Pancreas (tissue), 10 donors: ENCODE measurements around the gene PRKCH. TPM values are rescaled to one million over a fixed set of nuclear protein-coding genes. Genes with fewer than 3 reads are reported as not detected.

Source experiments
- ATAC-seq, 4 donors: fragments of 200-7000 bp; cut with Tn5 transposase; one replicate each; pipeline versions ENCODE4 v1.8.0 to v1.9.1; 2020; ENCODE audit warnings: mild to moderate bottlenecking in 4 of 4, moderate library complexity in 4 of 4
- DNase-seq, 6 donors: peaks; one replicate each; pipeline ENCODE4 v3.0.0-alpha.2; 2020
- FAIRE-seq: peaks from 2 replicates; lab custom pipeline; 2012; peaks lifted over from hg19 to GRCh38; lab: Jason Lieb, UNC
- H3K27ac ChIP-seq, 4 donors: fragments of 200-600 bp; sonication (generic); 1 replicate in 3 of 4; 2 replicates in 1 of 4; pipeline versions ENCODE4 v1.5.0 to v1.8.0; 2020
- H3K27me3 ChIP-seq, 4 donors: fragments of 200-600 bp; one replicate each; pipeline ENCODE4 v1.8.0; 2021
- H3K36me3 ChIP-seq, 3 donors: fragments of 200-600 bp; sonication (generic) in 1 of 3; one replicate each; pipeline versions ENCODE4 v1.5.0 to v1.8.0; 2020 to 2021
- H3K4me1 ChIP-seq, 3 donors: fragments of 200-600 bp; one replicate each; pipeline ENCODE4 v1.8.0; 2021
- H3K4me3 ChIP-seq, 4 donors: fragments of 200-600 bp; sonication (generic) in 2 of 4; one replicate each; pipeline versions ENCODE4 v1.5.0 to v1.8.0; 2020 to 2021
- H3K9me3 ChIP-seq, 4 donors: fragments of 200-600 bp; one replicate each; pipeline ENCODE4 v1.8.0; 2021
- CTCF ChIP-seq, 4 donors: fragments of 200-600 bp; sonication (generic) in 3 of 4; IDR thresholded peaks; one replicate each; pipeline versions ENCODE4 v1.5.0 to v1.8.0; 2021; ENCODE audit warnings: antibody characterized with exemption in 4 of 4
- whole genome bisulfite sequencing, 2 donors: extraction: QIAGEN DNeasy Blood & Tissue Kit; methylation state at CpG; one replicate each; pipeline ENCODE4 v1.1.7; 2013; 5-methylcytosine and 5-hydroxymethylcytosine counted together
- intact Hi-C, 3 donors: fragments of 100-400 bp; cut with DNase I; formaldehyde crosslinking; loops; one replicate each; pipeline versions ENCODE4 v1.11.1 to v1.14.2; 2022
- polyA plus RNA-seq, 2 donors: library from polyadenylated mRNA; stranded (reverse); fragments of 200-250 nt; gene quantifications; one replicate each; pipeline ENCODE4 v1.2.3, GENCODE V29; 2013
- total RNA-seq, 6 donors: library from RNA; stranded (reverse); fragmentation: NEBNext Ultra II Directional in 4 of 6; extraction: Animal tissue kit (Norgen Biotek cat#: 25700) in 4 of 6; gene quantifications; one replicate each; pipeline versions ENCODE4 v1.2.1 to v1.2.4, GENCODE V29; 2021 to 2023
- donor health status: healthy with polysubstance abuse.
- donor health status: DM: no; HTN: no; CAD: no; lungs with moderate emphysema.
- donor health status: DM: no; HTN: no; CAD: no.
- donor health status: control.
- donor health status: control.
- donor health status: Bipolar disorder and iron deficiency.
- donor health status: DM: yes; HTN: yes; CAD: no.
- donor health status: DM: no; HTN: no; CAD: no.
- donor health status: DM: no; HTN: no; CAD: no.
- donor health status: DM: yes; HTN: yes; CAD: no.

The PRKCH gene
- total and polyA plus RNA-seq, 8 donors, result 3.6 to 16.9 (median 8.9) TPM

DNA sequence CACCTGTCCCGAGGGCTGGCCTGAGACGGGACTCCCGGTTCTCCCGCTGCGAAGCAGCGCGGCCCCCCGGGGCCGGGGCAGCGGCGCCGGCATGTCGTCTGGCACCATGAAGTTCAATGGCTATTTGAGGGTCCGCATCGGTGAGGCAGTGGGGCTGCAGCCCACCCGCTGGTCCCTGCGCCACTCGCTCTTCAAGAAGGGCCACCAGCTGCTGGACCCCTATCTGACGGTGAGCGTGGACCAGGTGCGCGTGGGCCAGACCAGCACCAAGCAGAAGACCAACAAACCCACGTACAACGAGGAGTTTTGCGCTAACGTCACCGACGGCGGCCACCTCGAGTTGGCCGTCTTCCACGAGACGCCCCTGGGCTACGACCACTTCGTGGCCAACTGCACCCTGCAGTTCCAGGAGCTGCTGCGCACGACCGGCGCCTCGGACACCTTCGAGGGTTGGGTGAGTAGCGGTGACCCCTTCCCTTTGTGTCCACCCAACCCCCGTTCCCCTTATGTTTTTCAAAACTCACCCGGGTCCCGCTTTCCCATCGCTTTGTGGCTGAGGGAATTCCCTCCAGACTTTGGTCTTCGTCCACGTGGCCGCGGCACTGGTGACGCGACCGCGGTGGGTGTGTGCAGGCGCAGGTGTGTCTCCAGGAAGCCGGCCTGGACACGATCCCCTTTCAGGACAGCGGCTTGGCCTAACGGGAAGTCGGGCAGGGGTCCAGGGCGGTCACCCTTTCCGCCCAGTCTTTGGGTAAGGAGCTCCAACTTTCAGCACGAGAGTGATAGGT is 826 bp downstream of the PRKCH start:
- intact Hi-C loops, result no loop called here
- H3K9me3 ChIP-seq, result no peaks in the 10 kb centered on the region
- H3K27ac ChIP-seq, result peak overlapping the region in 3 of 4 donors; percentile 38 to 70 (median 56)
- no peaks in the 10 kb centered on the region for H3K36me3 ChIP-seq
- ATAC-seq, result peak; percentile 74 to 81 (median 76)
- no peak for TF ChIP-seq CTCF (IDR thresholded peaks at IDR 0.05)
- peak; percentile 75 to 90 (median 82) for DNase-seq
- H3K27me3 ChIP-seq, result no peaks in the 10 kb centered on the region
- no peak for FAIRE-seq
- H3K4me3 ChIP-seq, result peak overlapping the region; percentile 33 to 91 (median 65)
- WGBS, 2 donors, result 0 to 1% methylated on average over 63 of the region's 63 CpGs
- H3K4me1 ChIP-seq, result peaks cover 0 to 5% (median 4%) of the 10 kb centered on the region in 3 donors

DNA sequence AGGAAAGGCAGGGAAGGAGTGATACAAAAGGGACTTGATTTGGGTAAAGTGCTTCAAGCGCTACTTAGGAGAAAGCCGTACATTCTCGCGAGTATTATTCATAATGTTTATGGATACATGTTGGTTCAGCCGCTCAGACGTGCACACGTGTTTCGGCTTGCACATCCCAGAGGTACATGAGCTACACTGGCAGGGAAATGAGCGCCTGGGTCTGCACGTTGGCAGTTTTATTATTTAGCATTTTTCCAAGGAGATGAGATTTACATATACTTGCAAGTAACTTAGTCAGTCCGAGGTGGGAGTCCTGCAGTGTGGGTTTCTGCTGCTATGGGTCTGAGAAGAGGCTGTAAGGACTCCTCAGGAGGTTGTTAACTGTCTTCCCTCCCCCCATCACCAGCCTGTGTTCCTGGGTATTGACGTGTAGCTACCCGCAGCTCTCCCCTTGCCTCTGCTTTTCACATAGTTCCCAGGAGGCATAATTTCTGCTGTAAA is 1.5 kb downstream of the PRKCH start:
- Histone ChIP-seq H3K4me3 (peak overlapping the region; percentile 33 to 91 (median 65)), H3K27ac (peak overlapping the region in 3 of 4 donors; percentile 38 to 70 (median 56)), H3K27me3 (no peaks in the 10 kb centered on the region), H3K4me1 (peaks cover 0 to 6% (median 6%) of the 10 kb centered on the region in 3 donors), H3K9me3 (no peaks in the 10 kb centered on the region), H3K36me3 (no peaks in the 10 kb centered on the region)
- ATAC-seq, result peak; percentile 24 to 37 (median 34)
- TF ChIP-seq CTCF (IDR thresholded peaks at IDR 0.05), result no peak
- FAIRE-seq, result no peak
- DNase-seq, result no peak
- WGBS, 2 donors, result 2% methylated on average over 13 of the region's 13 CpGs
- intact Hi-C loops, result no loop called here

- Histone ChIP-seq H3K27me3 (no peaks in the 10 kb centered on the region), H3K36me3 (no peaks in the 10 kb centered on the region), H3K27ac (no peak overlapping the region), H3K4me1 (peaks cover 0 to 6% (median 6%) of the 10 kb centered on the region in 3 donors), H3K4me3 (peak overlapping the region in 1 of 4 donors; percentile 2), H3K9me3 (no peaks in the 10 kb centered on the region)
- ATAC-seq (no peak), FAIRE-seq (no peak), DNase-seq (no peak)
- intact Hi-C loops, result no loop called here
- 75 to 84% methylated on average over 6 of the region's 6 CpGs for WGBS, 2 donors
- no peak for TF ChIP-seq CTCF (IDR thresholded peaks at IDR 0.05)
These were observed 2.6 kb downstream of the PRKCH start for GRCh38 chr14:61323970-61324369.

DNA sequence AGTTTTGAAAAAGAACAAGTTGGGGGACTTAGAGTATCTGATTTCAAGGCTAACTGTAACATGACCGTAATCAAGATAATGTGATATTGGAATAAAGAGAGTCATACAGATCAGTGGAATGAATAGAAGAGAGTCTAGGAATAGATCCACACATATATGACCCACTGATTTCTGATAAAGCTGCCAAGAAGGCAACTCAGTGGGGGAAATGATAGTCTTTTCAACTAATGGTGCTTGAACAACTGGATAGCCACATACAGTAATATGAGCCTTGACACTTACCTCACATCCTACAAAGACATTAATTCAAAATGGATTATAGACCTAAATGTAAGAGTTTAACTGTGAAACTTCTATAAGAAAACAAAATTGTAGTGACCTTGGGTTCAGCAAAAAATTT is 3.8 kb downstream of the PRKCH start:
- 77 to 94% methylated on average over 1 of the region's 1 CpG for WGBS, 2 donors
- Histone ChIP-seq H3K36me3 (no peaks in the 10 kb centered on the region), H3K4me3 (no peak overlapping the region), H3K4me1 (peaks cover 0 to 6% (median 6%) of the 10 kb centered on the region in 3 donors), H3K27ac (no peak overlapping the region), H3K27me3 (no peaks in the 10 kb centered on the region), H3K9me3 (no peaks in the 10 kb centered on the region)
- no peak for TF ChIP-seq CTCF (IDR thresholded peaks at IDR 0.05)
- intact Hi-C loops, result no loop called here
- FAIRE-seq (no peak), ATAC-seq (no peak), DNase-seq (no peak)

- peaks cover 0 to 6% (median 6%) of the 10 kb centered on the region in 3 donors for H3K4me1 ChIP-seq
- intact Hi-C loops, result no loop called here
- no peak overlapping the region for H3K27ac ChIP-seq
- FAIRE-seq (no peak), DNase-seq (no peak), ATAC-seq (no peak)
- no peak for TF ChIP-seq CTCF (IDR thresholded peaks at IDR 0.05)
- H3K9me3 ChIP-seq, result no peaks in the 10 kb centered on the region
- no peak overlapping the region for H3K4me3 ChIP-seq
- no peaks in the 10 kb centered on the region for H3K36me3 ChIP-seq
- H3K27me3 ChIP-seq, result no peaks in the 10 kb centered on the region
- 93 to 96% methylated on average over 1 of the region's 1 CpG for WGBS, 2 donors
These were observed 4.8 kb downstream of the PRKCH start for GRCh38 chr14:61326146-61326545.
